Neural progenitor cell (in vitro differentiated cells): ENCODE data around the gene ETV6. TPM values are rescaled to one million over a fixed set of nuclear protein-coding genes. Genes with fewer than 3 reads are reported as not detected.

ENCODE experiments used
- DNase-seq: peaks from one replicate; pipeline ENCODE4 v3.0.0-alpha.2; 2016; ENCODE audit warnings: low spot score
- H2AFZ ChIP-seq: fragments of 200-600 bp; sonication (generic); replicated peaks from 2 replicates; pipeline ENCODE4 v1.6.1; 2016; ENCODE audit warnings: antibody characterized with exemption
- H3F3A ChIP-seq: fragments of 200-600 bp; sonication (generic); 2 replicates; pipeline ENCODE4 v1.6.1; 2016; ENCODE audit warnings: antibody characterized with exemption, low read depth
- H3K27ac ChIP-seq: fragments of 200-600 bp; sonication (generic); 2 replicates; pipeline ENCODE4 v1.5.1; 2016; ENCODE audit warnings: mild to moderate bottlenecking
- H3K27me3 ChIP-seq: fragments of 200-600 bp; sonication (generic); 2 replicates; pipeline ENCODE4 v1.6.1; 2016; ENCODE audit warnings: mild to moderate bottlenecking, moderate library complexity
- H3K36me3 ChIP-seq: fragments of 200-600 bp; sonication (generic); 2 replicates; pipeline ENCODE4 v1.5.1; 2016
- H3K4me1 ChIP-seq: fragments of 200-600 bp; sonication (generic); 2 replicates; pipeline ENCODE4 v1.6.1; 2016; ENCODE audit warnings: mixed run types
- H3K4me2 ChIP-seq: fragments of 200-600 bp; sonication (generic); 2 replicates; pipeline ENCODE4 v1.6.1; 2016
- H3K4me3 ChIP-seq: fragments of 200-600 bp; sonication (generic); 2 replicates; pipeline ENCODE4 v1.5.1; 2016
- H3K79me2 ChIP-seq: fragments of 200-600 bp; sonication (generic); 2 replicates; pipeline ENCODE4 v1.6.1; 2016; ENCODE audit warnings: low read depth
- H3K9ac ChIP-seq: fragments of 200-600 bp; sonication (generic); 2 replicates; pipeline ENCODE4 v1.6.1; 2016
- H3K9me3 ChIP-seq: fragments of 200-600 bp; sonication (generic); 2 replicates; pipeline ENCODE4 v1.5.1; 2016; ENCODE audit warnings: low read depth
- H4K20me1 ChIP-seq: fragments of 200-600 bp; sonication (generic); 2 replicates; pipeline ENCODE4 v1.6.1; 2016; ENCODE audit warnings: low read depth
- H3K27ac Mint-ChIP-seq: 3 replicates; pipeline ENCODE4 v1.8.0; 2021; ENCODE audit warnings: mixed read lengths
- H3K27me3 Mint-ChIP-seq: 2 replicates; pipeline ENCODE4 v1.8.0; 2022; ENCODE audit warnings: low read depth, mild to moderate bottlenecking, inconsistent platforms, moderate library complexity, mixed read lengths; ENCODE audit not compliant: insufficient read depth
- H3K36me3 Mint-ChIP-seq: 3 replicates; pipeline ENCODE4 v1.8.0; 2021; ENCODE audit warnings: mixed read lengths
- H3K4me1 Mint-ChIP-seq: 3 replicates; pipeline ENCODE4 v1.8.0; 2021; ENCODE audit warnings: mixed read lengths
- H3K4me3 Mint-ChIP-seq: 3 replicates; pipeline ENCODE4 v1.8.0; 2021; ENCODE audit warnings: mild to moderate bottlenecking, moderate library complexity, mixed read lengths
- H3K9me3 Mint-ChIP-seq: 3 replicates; pipeline ENCODE4 v1.8.0; 2020; ENCODE audit warnings: mixed read lengths
- CTCF ChIP-seq: fragments of 200-600 bp; sonication (generic); IDR thresholded peaks from 2 replicates; pipeline ENCODE4 v1.5.1; 2017; ENCODE audit warnings: antibody characterized with exemption, mild to moderate bottlenecking
- EZH2 ChIP-seq: fragments of 200-600 bp; sonication (generic); IDR thresholded peaks from 2 replicates; pipeline ENCODE4 v1.6.1; 2017; ENCODE audit warnings: antibody characterized with exemption, mild to moderate bottlenecking, moderate library complexity
- EZH2phosphoT487 ChIP-seq: fragments of 200-600 bp; sonication (generic); IDR thresholded peaks from 2 replicates; pipeline ENCODE4 v1.6.1; 2017; ENCODE audit warnings: antibody characterized with exemption
- total RNA-seq: library from RNA; depleted of rRNA; stranded (reverse); fragments of >200 nt; gene quantifications from 2 replicates; pipeline ENCODE4 v1.2.3, GENCODE V29; 2015; ENCODE audit warnings: low replicate concordance

Gene ETV6
- total RNA-seq, 1 donor from 2014 or later, result 6.2 TPM

GRCh38 chr12:11745113-11745512, 95.6 kb downstream of the ETV6 start:
- no peak overlapping the region for H3K4me3 ChIP-seq
- no peak overlapping the region for H2AFZ ChIP-seq
- H3K27ac ChIP-seq, result no peak overlapping the region
- H3K27ac Mint-ChIP-seq, result no peak overlapping the region
- H3K36me3 Mint-ChIP-seq, result peaks cover 8% of the 10 kb centered on the region
- H3K79me2 ChIP-seq, result no peaks in the 10 kb centered on the region
- DNase-seq, result no peak
- H3K36me3 ChIP-seq, result no peaks in the 10 kb centered on the region
- no peak overlapping the region for H3K4me3 Mint-ChIP-seq
- H4K20me1 ChIP-seq, result peaks cover 18% of the 10 kb centered on the region
- H3K27me3 ChIP-seq, result no peaks in the 10 kb centered on the region
- no peak overlapping the region for H3K4me2 ChIP-seq
- H3F3A ChIP-seq, result peaks cover 25% of the 10 kb centered on the region
- no peaks in the 10 kb centered on the region for H3K9me3 ChIP-seq
- TF ChIP-seq CTCF (no peak), EZH2phosphoT487 (no peak), EZH2 (no peak)
- no peak overlapping the region for H3K9ac ChIP-seq
- H3K4me1 Mint-ChIP-seq, result peaks cover 19% of the 10 kb centered on the region
- no peaks in the 10 kb centered on the region for H3K9me3 Mint-ChIP-seq
- peaks cover 3% of the 10 kb centered on the region for H3K27me3 Mint-ChIP-seq
- H3K4me1 ChIP-seq, result peaks cover 19% of the 10 kb centered on the region

GRCh38 chr12:11746024-11746771, 96.7 kb downstream of the ETV6 start:
- Histone ChIP-seq H3K79me2 (no peaks in the 10 kb centered on the region), H3K4me2 (no peak overlapping the region)
- no peak overlapping the region for H3K27ac Mint-ChIP-seq

GRCh38 chr12:11746940-11747716, 97.7 kb downstream of the ETV6 start:
- H3K9me3 ChIP-seq, result no peaks in the 10 kb centered on the region
- no peaks in the 10 kb centered on the region for H3K36me3 ChIP-seq
- H3K79me2 ChIP-seq, result no peaks in the 10 kb centered on the region
- H3K4me3 Mint-ChIP-seq, result no peak overlapping the region
- H3K27ac Mint-ChIP-seq, result no peak overlapping the region
- peaks cover 10% of the 10 kb centered on the region for H3K36me3 Mint-ChIP-seq
- no peak for TF ChIP-seq EZH2
- TF ChIP-seq EZH2phosphoT487, result no peak
- no peak for TF ChIP-seq CTCF
- no peak for DNase-seq
- peaks cover 18% of the 10 kb centered on the region for H4K20me1 ChIP-seq
- no peak overlapping the region for H2AFZ ChIP-seq
- H3K9me3 Mint-ChIP-seq, result no peaks in the 10 kb centered on the region
- H3K4me1 Mint-ChIP-seq, result peaks cover 19% of the 10 kb centered on the region
- no peak overlapping the region for H3K27ac ChIP-seq
- H3K4me2 ChIP-seq, result no peak overlapping the region
- no peak overlapping the region for H3K9ac ChIP-seq
- no peaks in the 10 kb centered on the region for H3K27me3 ChIP-seq
- no peak overlapping the region for H3K4me3 ChIP-seq
- peaks cover 24% of the 10 kb centered on the region for H3F3A ChIP-seq
- H3K4me1 ChIP-seq, result peaks cover 22% of the 10 kb centered on the region
- H3K27me3 Mint-ChIP-seq, result peaks cover 3% of the 10 kb centered on the region

More at GRCh38 chr12:11746024-11746771, 96.7 kb downstream of the ETV6 start:
- Mint-ChIP-seq H3K4me1 (peaks cover 19% of the 10 kb centered on the region), H3K27me3 (peaks cover 3% of the 10 kb centered on the region), H3K9me3 (no peaks in the 10 kb centered on the region), H3K4me3 (no peak overlapping the region), H3K36me3 (peaks cover 9% of the 10 kb centered on the region)
- no peak for DNase-seq
- H3K9me3 ChIP-seq, result no peaks in the 10 kb centered on the region
- no peak overlapping the region for H3K4me3 ChIP-seq
- no peak overlapping the region for H2AFZ ChIP-seq
- peaks cover 18% of the 10 kb centered on the region for H4K20me1 ChIP-seq
- no peak overlapping the region for H3K27ac ChIP-seq
- no peaks in the 10 kb centered on the region for H3K36me3 ChIP-seq
- H3F3A ChIP-seq, result peaks cover 25% of the 10 kb centered on the region
- no peaks in the 10 kb centered on the region for H3K27me3 ChIP-seq
- H3K9ac ChIP-seq, result no peak overlapping the region
- TF ChIP-seq EZH2, result no peak
- no peak for TF ChIP-seq CTCF
- no peak for TF ChIP-seq EZH2phosphoT487
- H3K4me1 ChIP-seq, result peaks cover 19% of the 10 kb centered on the region
